OCI-LY1 (cell line): ENCODE results near the gene FAM107B.

Experiments
- H2AFZ ChIP-seq: fragments of 200-600 bp; sonication (generic), shearing (Covaris generic); 2 replicates; pipeline ENCODE4 v1.6.0; 2014; ENCODE audit warnings: antibody characterized with exemption, mild to moderate bottlenecking, low read length
- H3F3A ChIP-seq: fragments of 200-600 bp; sonication (generic), shearing (Covaris generic); 2 replicates; pipeline ENCODE4 v1.6.0; 2014; ENCODE audit warnings: mild to moderate bottlenecking, antibody characterized with exemption, low read length, moderate library complexity; ENCODE audit not compliant: insufficient read depth
- H3K27ac ChIP-seq: fragments of 200-600 bp; sonication (generic); 2 replicates; pipeline ENCODE4 v1.5.1; 2014; ENCODE audit warnings: low read length, mixed run types, mild to moderate bottlenecking, low read depth; ENCODE audit not compliant: poor library complexity, severe bottlenecking
- H3K27me3 ChIP-seq: fragments of 200-600 bp; sonication (generic); 2 replicates; pipeline ENCODE4 v1.6.0; 2014; ENCODE audit warnings: antibody characterized with exemption, mild to moderate bottlenecking, low read length, moderate library complexity; ENCODE audit not compliant: insufficient read depth
- H3K36me3 ChIP-seq: fragments of 200-600 bp; sonication (generic); 2 replicates; pipeline ENCODE4 v1.6.1; 2014; ENCODE audit warnings: mild to moderate bottlenecking, antibody characterized with exemption, low read length, moderate library complexity, mixed read lengths; ENCODE audit not compliant: insufficient read depth
- H3K4me1 ChIP-seq: fragments of 200-600 bp; sonication (generic); 2 replicates; pipeline ENCODE4 v1.5.1; 2014; ENCODE audit warnings: mild to moderate bottlenecking, low read length, moderate library complexity; ENCODE audit not compliant: insufficient read depth, severe bottlenecking
- H3K4me2 ChIP-seq: fragments of 200-600 bp; sonication (generic), shearing (Covaris generic); 2 replicates; pipeline ENCODE4 v1.6.1; 2014; ENCODE audit warnings: low read length
- H3K4me3 ChIP-seq: fragments of 200-600 bp; sonication (generic); 2 replicates; pipeline ENCODE4 v1.5.1; 2014; ENCODE audit warnings: low read length, low read depth, mild to moderate bottlenecking, mixed read lengths; ENCODE audit not compliant: poor library complexity, severe bottlenecking
- H3K79me2 ChIP-seq: fragments of 200-600 bp; shearing (Covaris generic); 2 replicates; pipeline ENCODE4 v1.6.1; 2016; ENCODE audit warnings: mixed run types, low read length, mixed read lengths; ENCODE audit not compliant: insufficient read depth
- H3K9ac ChIP-seq: fragments of 200-600 bp; sonication (generic), shearing (Covaris generic); 2 replicates; pipeline ENCODE4 v1.6.1; 2014; ENCODE audit warnings: mild to moderate bottlenecking, low read length, mixed read lengths
- H3K9me2 ChIP-seq: fragments of 200-600 bp; sonication (generic), shearing (Covaris generic); 2 replicates; pipeline ENCODE4 v1.6.1; 2014; ENCODE audit warnings: low read depth, mild to moderate bottlenecking, low read length, mixed read lengths
- H3K9me3 ChIP-seq: fragments of 200-600 bp; shearing (Covaris generic); 2 replicates; pipeline ENCODE4 v1.6.1; 2014; ENCODE audit warnings: low read length, mixed read lengths
- H4K20me1 ChIP-seq: fragments of 200-600 bp; sonication (generic), shearing (Covaris generic); 2 replicates; pipeline ENCODE4 v1.6.0; 2016; ENCODE audit warnings: mild to moderate bottlenecking, low read length; ENCODE audit not compliant: insufficient read depth
- CTCF ChIP-seq: fragments of 200-600 bp; sonication (generic), shearing (Covaris generic); IDR thresholded peaks from 2 replicates; pipeline ENCODE4 v1.5.1; 2017; ENCODE audit warnings: mild to moderate bottlenecking, antibody characterized with exemption, low read length, moderate library complexity, mixed read lengths
- EZH2 ChIP-seq: fragments of 200-600 bp; sonication (generic), shearing (Covaris generic); IDR thresholded peaks from 2 replicates; pipeline ENCODE4 v1.8.0; 2017; ENCODE audit warnings: borderline replicate concordance, mixed run types, mild to moderate bottlenecking, antibody characterized with exemption, low read length, moderate library complexity, mixed read lengths

Gene FAM107B

GRCh38 chr10:14652816-14653215 lies 121.9 kb downstream of the FAM107B start:
- Histone ChIP-seq H3K9me3 (no peaks in the 10 kb centered on the region), H3K36me3 (no peaks in the 10 kb centered on the region), H3K27me3 (no peaks in the 10 kb centered on the region), H3K4me1 (peaks cover 84% of the 10 kb centered on the region), H3K4me2 (peak overlapping the region; percentile 63; the same call in 1 of the 2 replicates), H3K4me3 (no peak overlapping the region), H2AFZ (no peak overlapping the region), H3K79me2 (no peaks in the 10 kb centered on the region), H3K9me2 (no peaks in the 10 kb centered on the region), H3K9ac (peak overlapping the region; percentile 35; the same call in 1 of the 2 replicates), H4K20me1 (no peaks in the 10 kb centered on the region), H3K27ac (peak overlapping the region; percentile 98), H3F3A (peaks cover 8% of the 10 kb centered on the region)
- TF ChIP-seq CTCF (no peak), EZH2 (no peak)

- Histone ChIP-seq H3K9ac (no peak overlapping the region), H3F3A (peaks cover 8% of the 10 kb centered on the region), H3K9me2 (no peaks in the 10 kb centered on the region), H4K20me1 (no peaks in the 10 kb centered on the region), H2AFZ (no peak overlapping the region), H3K4me1 (peaks cover 84% of the 10 kb centered on the region), H3K27me3 (no peaks in the 10 kb centered on the region), H3K27ac (peak overlapping the region; percentile 98), H3K4me3 (no peak overlapping the region), H3K36me3 (no peaks in the 10 kb centered on the region), H3K9me3 (no peaks in the 10 kb centered on the region), H3K4me2 (no peak overlapping the region), H3K79me2 (no peaks in the 10 kb centered on the region)
- no peak for TF ChIP-seq CTCF
- no peak for TF ChIP-seq EZH2
Measured at GRCh38 chr10:14652067-14652466, 122.6 kb downstream of the FAM107B start.

- no peak overlapping the region for H2AFZ ChIP-seq
- H3K36me3 ChIP-seq, result no peaks in the 10 kb centered on the region
- no peaks in the 10 kb centered on the region for H3K27me3 ChIP-seq
- peaks cover 8% of the 10 kb centered on the region for H3F3A ChIP-seq
- H3K9me2 ChIP-seq, result no peaks in the 10 kb centered on the region
- H3K4me3 ChIP-seq, result no peak overlapping the region
- peak overlapping the region; percentile 91 for H3K27ac ChIP-seq
- no peak for TF ChIP-seq CTCF
- TF ChIP-seq EZH2, result no peak
- no peaks in the 10 kb centered on the region for H3K9me3 ChIP-seq
- no peak overlapping the region; the same call in 1 of the 2 replicates for H3K4me2 ChIP-seq
- H3K79me2 ChIP-seq, result no peaks in the 10 kb centered on the region
- H3K9ac ChIP-seq, result peak overlapping the region; percentile 65; the same call in 1 of the 2 replicates
- peaks cover 81% of the 10 kb centered on the region for H3K4me1 ChIP-seq
- H4K20me1 ChIP-seq, result no peaks in the 10 kb centered on the region
Measured at GRCh38 chr10:14649739-14650138, 125.0 kb downstream of the FAM107B start.
